Activated CD4-positive, alpha-beta memory T cell treated with anti-CD3 and anti-CD28 coated beads, Interleukin-2, amount 10 ng/mL, durations not matched to agents 7 days and 5 days (primary cell): Measurements from ENCODE around the gene NME7. TPM values are rescaled to one million over a fixed set of nuclear protein-coding genes. Genes with fewer than 3 reads are reported as not detected.

Experiments used
- CTCF ChIA-PET: fragments of 350-600 bp; sonication (Branson Sonifier 250); formaldehyde crosslinking; loops from one replicate; lab custom pipeline; 2021; ENCODE audit warnings: antibody characterized with exemption, inconsistent platforms; lab: Charles Lee
- POLR2A ChIA-PET: fragments of 350-600 bp; sonication (Branson Sonifier 250); formaldehyde crosslinking; loops from one replicate; lab custom pipeline; 2021; ENCODE audit warnings: antibody characterized with exemption; lab: Charles Lee
- DNase-seq: peaks from one replicate; pipeline ENCODE4 v3.0.0-alpha.2; 2020
- H3K27ac Mint-ChIP-seq: one replicate; pipeline ENCODE4 v1.8.0; 2021; ENCODE audit warnings: mild to moderate bottlenecking, mixed read lengths
- H3K27me3 Mint-ChIP-seq: one replicate; pipeline ENCODE4 v1.8.0; 2021; ENCODE audit warnings: mixed read lengths
- H3K36me3 Mint-ChIP-seq: one replicate; pipeline ENCODE4 v1.8.0; 2021; ENCODE audit warnings: low read depth, mixed read lengths
- H3K4me1 Mint-ChIP-seq: one replicate; pipeline ENCODE4 v1.8.0; 2021; ENCODE audit warnings: mixed read lengths
- H3K4me3 Mint-ChIP-seq: one replicate; pipeline ENCODE4 v1.8.0; 2021; ENCODE audit warnings: mild to moderate bottlenecking, mixed read lengths
- H3K9me3 Mint-ChIP-seq: one replicate; pipeline ENCODE4 v1.8.0; 2021; ENCODE audit warnings: mixed read lengths
- total RNA-seq, 2 experiments: library from RNA; stranded (reverse); gene quantifications; one replicate each; pipeline ENCODE4 v1.2.3, GENCODE V29; 2021

NME7 gene
- total RNA-seq, 2 experiments from 2014 or later = 26.1 to 28.3 TPM

DNA sequence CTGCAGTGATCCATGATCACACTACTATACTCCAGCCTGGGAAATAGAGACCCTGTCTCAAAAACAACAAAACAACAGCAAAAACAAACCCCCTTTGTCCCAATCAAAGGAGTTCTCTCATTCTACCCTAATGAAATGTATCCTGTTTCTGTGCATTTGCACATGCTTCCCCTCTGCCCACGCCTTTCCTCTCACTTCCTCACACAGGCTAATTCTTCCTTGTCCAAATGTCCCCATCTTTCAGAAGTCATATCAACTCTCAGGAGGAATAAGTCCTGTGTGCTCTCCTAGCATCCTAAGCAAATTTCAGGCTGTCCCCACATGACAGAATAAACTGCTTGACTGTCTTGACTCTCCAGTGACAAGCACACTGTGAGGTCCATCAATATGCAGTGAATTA lies 269.2 kb downstream of the NME7 start:
- Mint-ChIP-seq H3K4me1 (no peaks in the 10 kb centered on the region), H3K36me3 (no peaks in the 10 kb centered on the region), H3K27ac (no peak overlapping the region), H3K9me3 (no peaks in the 10 kb centered on the region), H3K27me3 (peaks cover 10% of the 10 kb centered on the region), H3K4me3 (no peak overlapping the region)
- ChIA-PET POLR2A (no interaction called here), CTCF (no interaction called here)
- DNase-seq = no peak

DNA sequence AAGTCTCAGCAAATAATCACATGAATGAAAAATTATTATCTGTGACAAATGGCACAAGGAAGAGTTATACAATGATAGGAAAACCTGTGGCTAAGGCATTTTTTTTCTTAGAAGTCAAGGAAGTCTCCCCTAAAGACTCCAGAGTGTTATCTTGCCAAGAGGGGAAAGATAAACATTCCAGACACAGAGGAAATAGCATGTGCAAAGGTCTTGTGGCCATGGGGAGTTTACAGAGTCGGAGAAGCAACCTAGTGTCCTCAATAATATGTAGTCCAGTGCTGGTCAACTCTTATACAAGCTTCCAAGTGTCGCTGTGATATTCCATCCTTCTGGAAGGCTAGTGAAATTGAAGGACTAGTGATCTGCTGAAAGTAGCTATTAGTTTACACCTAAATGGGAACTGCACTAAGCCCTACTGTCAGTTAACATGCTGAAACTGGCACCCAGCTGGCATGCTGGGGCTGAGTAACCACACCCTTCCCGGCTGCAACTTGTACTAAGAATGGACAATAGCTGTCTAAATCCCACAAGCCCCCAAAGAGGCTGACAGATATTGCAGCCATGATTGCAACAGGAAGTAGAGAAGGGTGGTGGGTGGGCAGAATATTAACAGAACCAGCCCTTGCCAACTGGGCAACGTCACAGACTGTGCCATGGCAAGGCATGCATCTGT lies 272.6 kb downstream of the NME7 start:
- Mint-ChIP-seq H3K9me3 (no peaks in the 10 kb centered on the region), H3K27me3 (peaks cover 3% of the 10 kb centered on the region), H3K4me3 (no peak overlapping the region), H3K27ac (no peak overlapping the region), H3K36me3 (no peaks in the 10 kb centered on the region), H3K4me1 (peaks cover 4% of the 10 kb centered on the region)
- CTCF ChIA-PET = interaction anchor here (0.6 to 1.0 kb wide), 2 partner anchors 492 to 941 kb away, joined by 3 read pairs; no protein-coding TSS in a partner anchor
- no peak for DNase-seq
- POLR2A ChIA-PET = no interaction called here

DNA sequence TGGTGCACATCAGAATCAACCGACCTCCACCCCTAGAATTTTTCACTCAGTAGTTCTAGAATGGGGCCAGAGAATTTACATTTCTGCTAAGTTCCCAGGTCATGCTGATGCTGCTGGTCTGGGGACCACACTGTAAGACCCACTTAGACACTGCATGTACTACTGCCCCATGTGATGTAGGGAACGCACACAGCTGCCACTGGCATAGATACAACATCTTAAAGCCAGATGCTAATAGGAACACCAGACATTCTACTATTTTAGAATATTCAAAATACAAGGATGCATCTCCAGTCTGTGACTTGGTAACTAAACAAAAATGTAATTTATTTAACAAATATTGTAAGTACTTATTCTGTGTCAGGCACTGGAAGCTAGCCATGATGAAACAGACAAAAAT lies 275.2 kb downstream of the NME7 start:
- DNase-seq = no peak
- ChIA-PET POLR2A (no interaction called here), CTCF (no interaction called here)
- Mint-ChIP-seq H3K9me3 (no peaks in the 10 kb centered on the region), H3K27me3 (peaks cover 3% of the 10 kb centered on the region), H3K36me3 (no peaks in the 10 kb centered on the region), H3K4me1 (peaks cover 4% of the 10 kb centered on the region), H3K27ac (no peak overlapping the region), H3K4me3 (no peak overlapping the region)

DNA sequence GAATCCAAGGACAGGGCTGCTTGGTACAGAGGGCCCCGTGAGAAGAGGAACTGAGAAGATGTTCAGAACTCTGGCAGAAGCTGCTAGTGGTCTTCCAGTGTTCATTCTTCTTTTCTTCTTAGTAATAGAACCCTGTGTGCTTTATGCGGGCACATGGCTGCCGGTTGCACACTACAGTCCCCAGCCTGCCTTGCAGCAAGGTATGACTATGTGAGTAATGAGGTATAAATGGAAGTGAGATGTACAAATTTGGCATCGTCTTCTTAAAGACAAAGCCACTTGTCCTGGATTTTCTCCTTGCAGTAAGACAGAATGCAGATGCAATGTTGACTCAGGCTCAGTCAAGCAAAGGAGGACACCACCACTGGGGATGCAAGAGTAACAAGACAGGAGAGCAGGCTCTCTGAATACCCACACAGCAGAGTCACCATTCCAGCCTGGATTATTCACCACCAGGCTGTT lies 276.1 kb downstream of the NME7 start:
- Mint-ChIP-seq H3K4me1 (peaks cover 4% of the 10 kb centered on the region), H3K27ac (no peak overlapping the region), H3K36me3 (no peaks in the 10 kb centered on the region), H3K9me3 (no peaks in the 10 kb centered on the region), H3K27me3 (peaks cover 2% of the 10 kb centered on the region), H3K4me3 (no peak overlapping the region)
- no peak for DNase-seq
- ChIA-PET POLR2A (interaction anchor here (1.6 kb wide), 1 partner anchor 13 kb away, joined by 4 read pairs; no protein-coding TSS in a partner anchor), CTCF (no interaction called here)

DNA sequence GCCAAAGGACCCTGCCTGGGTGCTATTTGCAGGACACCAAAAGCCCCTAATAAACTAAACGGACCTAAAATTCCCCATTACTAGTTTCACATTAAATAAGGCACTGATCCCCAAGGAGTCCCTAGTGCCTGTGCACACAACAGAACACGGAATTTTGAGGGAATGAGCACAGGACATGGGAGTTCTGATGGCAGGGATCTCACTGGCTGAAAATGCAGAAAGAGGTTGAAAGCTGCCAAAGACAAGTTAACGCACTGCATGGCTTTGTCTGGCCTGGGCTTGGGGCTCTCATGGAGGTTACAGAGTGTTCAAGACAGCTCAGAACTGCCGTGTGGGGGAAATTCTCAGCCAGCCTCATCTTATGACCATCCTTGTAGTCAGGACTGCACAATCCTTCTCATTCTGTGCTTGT lies 276.7 kb downstream of the NME7 start:
- H3K27me3 Mint-ChIP-seq = peaks cover 2% of the 10 kb centered on the region

DNA sequence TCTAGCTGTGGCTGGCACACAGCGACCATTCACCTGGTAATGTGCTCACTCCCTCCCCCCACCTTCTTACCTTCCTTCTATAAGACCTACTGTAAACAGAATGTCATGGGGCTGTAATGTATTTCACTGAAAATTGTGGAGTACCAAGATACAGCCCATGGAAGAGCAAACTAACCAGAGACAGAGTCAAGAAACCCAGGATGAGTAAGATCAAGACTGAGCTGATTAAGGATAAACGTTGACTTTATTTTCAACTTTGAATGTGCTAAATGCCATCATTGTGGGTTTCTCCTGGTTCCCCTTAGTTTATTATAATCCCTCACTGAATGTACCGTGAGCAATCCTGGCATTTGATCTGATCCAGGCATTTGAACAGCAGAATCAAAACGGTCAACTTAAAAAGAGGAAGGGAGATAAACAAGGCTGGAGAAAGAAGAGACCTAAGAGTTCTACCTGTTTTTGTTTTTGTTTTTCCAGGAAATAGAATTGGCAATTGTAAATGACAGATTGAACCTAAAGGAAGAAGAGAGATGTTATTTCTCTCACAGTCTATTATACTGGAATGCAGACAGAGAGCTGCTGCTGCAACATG lies 277.2 kb downstream of the NME7 start:
- H3K9me3 Mint-ChIP-seq = no peaks in the 10 kb centered on the region
- no peak overlapping the region for H3K27ac Mint-ChIP-seq
- no peak for DNase-seq
- peaks cover 4% of the 10 kb centered on the region for H3K4me1 Mint-ChIP-seq
- no peak overlapping the region for H3K4me3 Mint-ChIP-seq
- CTCF ChIA-PET = no interaction called here
- no peaks in the 10 kb centered on the region for H3K36me3 Mint-ChIP-seq
- POLR2A ChIA-PET = interaction anchor here (0.8 to 1.6 kb wide), 3 partner anchors 14 to 1154 kb away, joined by 3 to 4 read pairs (median 3); partner anchors contain the start of genes BLZF1, DCAF6 and MPC2
- peaks cover 2% of the 10 kb centered on the region for H3K27me3 Mint-ChIP-seq

More for the DNA sequence above, 276.7 kb downstream of the NME7 start:
- CTCF ChIA-PET = no interaction called here
- H3K4me3 Mint-ChIP-seq = no peak overlapping the region
- H3K4me1 Mint-ChIP-seq = peaks cover 4% of the 10 kb centered on the region
- no peak for DNase-seq
- H3K27ac Mint-ChIP-seq = no peak overlapping the region
- POLR2A ChIA-PET = interaction anchor here (1.1 to 1.6 kb wide), 2 partner anchors 14 to 277 kb away, joined by 3 to 4 read pairs; partner anchors contain the start of gene BLZF1
- H3K36me3 Mint-ChIP-seq = no peaks in the 10 kb centered on the region
- no peaks in the 10 kb centered on the region for H3K9me3 Mint-ChIP-seq

DNA sequence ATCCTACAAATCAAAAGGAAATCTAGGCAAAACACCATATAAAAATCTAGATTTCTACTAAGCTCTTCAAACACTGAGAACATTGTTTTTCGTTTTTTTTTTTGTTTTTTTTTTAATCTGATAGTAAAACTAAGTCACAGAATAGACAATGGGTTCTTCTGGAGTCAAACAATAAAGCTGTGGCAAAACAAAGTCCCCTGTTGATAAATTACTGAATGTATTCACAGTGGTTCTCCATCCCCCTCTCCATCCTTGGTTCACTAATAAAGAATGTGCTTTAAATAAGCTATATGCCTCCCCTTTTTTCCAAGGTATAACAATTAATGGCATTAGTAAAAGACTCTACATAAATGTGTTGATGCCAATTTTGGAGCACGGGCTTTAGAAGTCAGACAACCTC lies 277.8 kb downstream of the NME7 start:
- H3K4me1 Mint-ChIP-seq = peaks cover 4% of the 10 kb centered on the region
- no peak for DNase-seq
- no peak overlapping the region for H3K27ac Mint-ChIP-seq
- no peaks in the 10 kb centered on the region for H3K9me3 Mint-ChIP-seq
- ChIA-PET POLR2A (interaction anchor here (0.8 to 1.6 kb wide), 3 partner anchors 15 to 1153 kb away, joined by 3 to 4 read pairs (median 3); partner anchors contain the start of genes BLZF1, DCAF6 and MPC2), CTCF (no interaction called here)
- no peaks in the 10 kb centered on the region for H3K36me3 Mint-ChIP-seq
- no peak overlapping the region for H3K4me3 Mint-ChIP-seq
- peaks cover 2% of the 10 kb centered on the region for H3K27me3 Mint-ChIP-seq

DNA sequence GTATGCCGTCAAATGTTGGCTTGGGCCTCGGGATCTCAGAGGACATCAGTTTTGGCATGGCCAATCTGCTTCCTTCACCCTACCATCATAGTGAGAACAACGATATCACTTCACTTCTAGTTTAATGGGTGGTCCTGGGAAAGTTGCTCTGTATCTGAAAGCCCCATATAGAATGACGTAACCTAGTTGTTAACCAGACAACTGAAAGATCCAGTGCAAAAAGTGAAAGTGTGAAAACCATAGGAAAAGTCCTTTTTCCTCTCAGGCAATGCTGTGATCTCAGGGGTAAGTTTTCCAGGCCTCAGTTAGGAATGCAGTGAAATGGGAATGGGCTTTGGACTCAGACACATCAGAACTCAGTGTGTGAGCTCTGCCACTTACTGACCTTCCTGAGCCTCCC lies 279.7 kb downstream of the NME7 start:
- H3K4me3 Mint-ChIP-seq = no peak overlapping the region
- peaks cover 4% of the 10 kb centered on the region for H3K4me1 Mint-ChIP-seq
- H3K27ac Mint-ChIP-seq = no peak overlapping the region
- ChIA-PET CTCF (no interaction called here), POLR2A (no interaction called here)
- H3K36me3 Mint-ChIP-seq = no peaks in the 10 kb centered on the region
- peaks cover 2% of the 10 kb centered on the region for H3K27me3 Mint-ChIP-seq
- DNase-seq = no peak
- no peaks in the 10 kb centered on the region for H3K9me3 Mint-ChIP-seq

DNA sequence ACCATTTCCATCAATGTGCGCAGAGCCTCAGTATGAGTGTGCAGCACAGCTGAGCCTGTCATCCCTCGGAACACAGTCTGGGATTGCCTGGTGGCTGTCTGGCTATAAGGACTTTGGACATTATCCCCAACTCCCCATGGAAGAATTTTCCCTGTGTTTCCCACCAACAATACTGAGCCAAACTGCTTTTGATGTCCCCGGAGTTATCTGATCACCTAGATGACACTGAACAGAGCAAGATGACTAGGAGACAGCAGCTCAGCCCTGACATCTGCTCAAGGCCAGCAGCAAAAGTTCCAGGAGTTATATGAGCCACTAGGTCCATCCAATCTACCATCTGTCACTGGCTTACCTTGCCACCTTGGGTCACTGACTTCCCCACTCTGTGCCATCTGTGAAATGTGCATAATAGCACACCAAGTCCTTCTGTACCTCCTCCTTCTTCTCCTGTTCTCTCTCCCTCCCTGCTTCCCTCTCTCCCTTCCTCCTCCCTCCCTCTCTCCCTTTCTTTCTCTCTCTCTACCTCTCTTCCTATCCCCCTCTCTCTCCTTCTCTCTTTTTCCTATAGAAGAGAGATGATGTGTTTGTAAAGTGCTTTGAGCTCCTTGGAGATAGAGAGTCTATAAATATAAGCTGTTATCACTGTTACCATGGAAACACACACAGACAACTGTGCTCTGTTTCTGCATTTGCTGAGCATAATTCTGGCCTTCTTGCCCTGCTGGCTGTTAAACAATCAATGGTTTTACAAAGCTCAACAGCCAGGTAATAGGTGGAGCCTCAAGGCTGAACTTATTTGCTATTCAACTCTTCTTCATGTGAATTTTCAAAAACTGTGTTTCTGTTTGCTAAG lies 280.8 kb downstream of the NME7 start:
- no peaks in the 10 kb centered on the region for H3K36me3 Mint-ChIP-seq
- H3K4me1 Mint-ChIP-seq = peaks cover 4% of the 10 kb centered on the region
- POLR2A ChIA-PET = no interaction called here
- no peaks in the 10 kb centered on the region for H3K27me3 Mint-ChIP-seq
- H3K9me3 Mint-ChIP-seq = no peaks in the 10 kb centered on the region
- DNase-seq = no peak
- H3K27ac Mint-ChIP-seq = no peak overlapping the region
- no peak overlapping the region for H3K4me3 Mint-ChIP-seq
- CTCF ChIA-PET = interaction anchor here (0.7 to 1.0 kb wide), 2 partner anchors 30 to 746 kb away, joined by 3 to 7 read pairs; no protein-coding TSS in a partner anchor

DNA sequence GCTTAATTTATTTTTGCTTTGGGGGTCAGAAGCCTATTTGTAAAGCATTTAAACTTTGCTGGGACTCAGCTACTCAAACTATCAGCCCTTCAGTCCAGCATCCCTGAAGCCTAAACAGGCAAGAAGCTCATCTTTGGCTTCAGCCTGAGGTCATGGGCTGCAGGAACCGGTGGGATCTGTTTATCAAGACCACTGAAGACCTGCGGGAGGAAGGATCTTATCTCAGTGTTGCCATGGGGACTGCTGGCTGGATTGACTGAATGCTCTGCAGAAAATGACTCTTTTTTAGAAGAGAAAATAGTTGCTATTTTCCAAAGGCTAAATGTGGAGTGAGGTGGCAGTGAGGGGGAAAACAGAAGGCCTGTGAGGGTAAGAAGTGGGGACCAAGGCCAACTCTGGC lies 281.7 kb downstream of the NME7 start:
- CTCF ChIA-PET = no interaction called here

More for the DNA sequence above, 281.7 kb downstream of the NME7 start:
- Mint-ChIP-seq H3K4me1 (peaks cover 4% of the 10 kb centered on the region), H3K27me3 (no peaks in the 10 kb centered on the region), H3K4me3 (no peak overlapping the region), H3K36me3 (no peaks in the 10 kb centered on the region), H3K9me3 (no peaks in the 10 kb centered on the region), H3K27ac (no peak overlapping the region)
- POLR2A ChIA-PET = no interaction called here
- no peak for DNase-seq
